Epithelial cell of esophagus (primary cell): ENCODE results near the gene GTPBP1.

Experiments used
- DNase-seq: peaks from one replicate; pipeline ENCODE4 v3.0.0; 2010; ENCODE audit warnings: low read depth
- H3K4me3 ChIP-seq: 2 replicates; pipeline ENCODE4 v1.5.1; 2011; ENCODE audit warnings: mild to moderate bottlenecking, low read length, control low read depth
- TF ChIP-seq, protein P1 (sequence below): IDR thresholded peaks from 2 replicates; pipeline ENCODE4 v1.5.1; 2011; ENCODE audit warnings: low read depth, mild to moderate bottlenecking, low read length, control low read depth, inconsistent platforms; ENCODE audit not compliant: insufficient read depth; ENCODE audit errors: missing control alignments

GTPBP1 gene

DNA sequence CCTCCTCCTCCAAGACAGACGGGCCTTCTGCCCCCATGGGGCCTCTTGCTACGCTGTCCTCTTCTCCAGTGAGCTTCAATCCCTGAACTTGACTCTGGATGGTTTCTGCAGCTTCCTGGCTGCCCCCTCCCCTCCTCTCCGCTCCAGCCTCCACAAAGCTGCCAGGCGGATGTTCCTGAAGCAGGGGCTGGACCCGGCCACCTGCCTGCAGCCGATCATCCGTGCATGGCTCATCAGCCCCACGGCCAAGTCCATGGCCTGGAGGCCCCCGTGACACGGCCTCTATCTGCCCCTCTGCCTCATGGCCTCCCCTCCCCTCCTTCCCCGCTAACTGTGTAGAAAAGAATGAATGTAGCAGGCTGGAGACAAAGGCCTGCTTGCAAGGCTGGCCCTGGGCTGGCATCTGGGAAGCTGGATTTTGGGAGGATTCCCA lies 56.8 kb downstream of the GTPBP1 start:
- TF ChIP-seq, protein P1, sequence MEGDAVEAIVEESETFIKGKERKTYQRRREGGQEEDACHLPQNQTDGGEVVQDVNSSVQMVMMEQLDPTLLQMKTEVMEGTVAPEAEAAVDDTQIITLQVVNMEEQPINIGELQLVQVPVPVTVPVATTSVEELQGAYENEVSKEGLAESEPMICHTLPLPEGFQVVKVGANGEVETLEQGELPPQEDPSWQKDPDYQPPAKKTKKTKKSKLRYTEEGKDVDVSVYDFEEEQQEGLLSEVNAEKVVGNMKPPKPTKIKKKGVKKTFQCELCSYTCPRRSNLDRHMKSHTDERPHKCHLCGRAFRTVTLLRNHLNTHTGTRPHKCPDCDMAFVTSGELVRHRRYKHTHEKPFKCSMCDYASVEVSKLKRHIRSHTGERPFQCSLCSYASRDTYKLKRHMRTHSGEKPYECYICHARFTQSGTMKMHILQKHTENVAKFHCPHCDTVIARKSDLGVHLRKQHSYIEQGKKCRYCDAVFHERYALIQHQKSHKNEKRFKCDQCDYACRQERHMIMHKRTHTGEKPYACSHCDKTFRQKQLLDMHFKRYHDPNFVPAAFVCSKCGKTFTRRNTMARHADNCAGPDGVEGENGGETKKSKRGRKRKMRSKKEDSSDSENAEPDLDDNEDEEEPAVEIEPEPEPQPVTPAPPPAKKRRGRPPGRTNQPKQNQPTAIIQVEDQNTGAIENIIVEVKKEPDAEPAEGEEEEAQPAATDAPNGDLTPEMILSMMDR = no peak
- DNase-seq = no peak
- no peak overlapping the region for H3K4me3 ChIP-seq

DNA sequence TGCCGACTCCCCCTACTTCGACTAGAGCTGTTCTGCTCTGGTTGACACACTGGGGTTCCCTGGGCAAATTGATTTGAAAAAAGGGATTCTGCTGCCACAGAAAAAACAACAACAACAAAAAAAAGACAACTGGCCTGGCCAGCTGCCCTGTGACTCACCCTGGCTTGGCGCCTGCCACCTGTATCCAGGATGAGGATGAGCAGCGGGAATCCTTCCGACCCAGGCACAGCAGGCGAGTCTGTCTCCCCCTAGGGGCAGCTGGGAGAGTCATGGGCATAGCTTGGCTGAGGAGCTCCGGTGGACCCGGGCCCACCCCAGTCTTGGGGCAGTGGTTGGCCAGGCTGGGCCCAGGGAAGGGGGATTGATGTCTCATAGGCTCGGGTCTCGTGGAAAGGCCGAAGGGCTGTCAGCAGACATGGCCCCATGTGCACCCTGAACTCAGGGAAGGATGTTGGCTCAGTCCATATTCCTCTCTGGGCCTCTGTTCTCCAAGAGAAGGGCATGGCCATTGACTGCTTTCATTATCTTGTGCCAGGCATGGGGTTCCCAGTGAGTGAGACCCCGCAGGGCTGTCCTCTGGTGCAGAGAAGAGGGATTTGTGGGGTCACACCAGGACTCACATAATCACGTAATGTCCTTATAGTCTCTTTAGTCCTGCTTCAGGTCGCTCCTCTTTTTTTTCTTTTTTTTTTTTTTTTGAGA lies 60.5 kb downstream of the GTPBP1 start:
- H3K4me3 ChIP-seq = no peak overlapping the region
- TF ChIP-seq, protein P1 = peak; percentile 90
- DNase-seq = peak; percentile 86

DNA sequence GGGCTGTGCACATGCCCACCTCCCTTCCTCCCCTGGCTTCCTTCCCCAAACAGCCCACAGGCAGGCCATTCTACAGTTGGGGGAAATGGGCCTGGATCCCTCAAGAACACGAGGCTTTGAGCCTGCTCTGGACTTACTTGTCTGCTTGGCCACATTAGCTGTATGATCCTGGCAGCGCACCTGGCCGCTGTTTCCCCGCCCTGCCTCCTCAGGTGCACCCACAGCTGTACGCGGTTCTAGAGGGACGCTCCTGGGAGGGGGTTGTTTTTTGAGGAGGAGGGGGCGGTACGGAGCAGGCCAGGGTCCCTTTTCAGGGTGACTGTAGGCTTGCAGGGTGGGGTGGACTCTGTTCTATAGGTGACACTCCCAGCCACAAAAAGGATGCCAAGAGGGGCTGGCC lies 61.6 kb downstream of the GTPBP1 start:
- no peak overlapping the region for H3K4me3 ChIP-seq
- TF ChIP-seq, protein P1 = no peak
- no peak for DNase-seq

DNA sequence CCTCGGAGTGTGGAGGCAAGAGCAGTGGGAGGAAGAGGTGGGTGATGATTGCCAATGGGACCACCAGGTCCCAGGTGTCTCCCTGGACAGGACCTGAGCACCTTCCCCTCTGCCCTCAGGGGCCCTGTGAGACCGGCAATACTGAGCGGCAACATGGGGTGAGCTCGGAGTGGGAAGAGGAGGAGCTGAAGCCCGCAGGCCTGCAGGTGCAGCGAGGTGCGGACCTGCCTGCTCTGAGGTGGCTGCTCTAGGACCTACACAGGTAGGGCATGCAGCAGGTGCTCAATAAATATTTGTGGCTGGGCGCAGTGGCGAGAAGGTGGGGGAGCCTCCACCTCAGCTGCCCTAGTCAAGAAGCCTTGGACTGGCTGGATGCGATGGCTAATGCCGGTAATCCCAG lies 62.3 kb downstream of the GTPBP1 start:
- H3K4me3 ChIP-seq = no peak overlapping the region
- DNase-seq = no peak
- TF ChIP-seq, protein P1 = no peak

DNA sequence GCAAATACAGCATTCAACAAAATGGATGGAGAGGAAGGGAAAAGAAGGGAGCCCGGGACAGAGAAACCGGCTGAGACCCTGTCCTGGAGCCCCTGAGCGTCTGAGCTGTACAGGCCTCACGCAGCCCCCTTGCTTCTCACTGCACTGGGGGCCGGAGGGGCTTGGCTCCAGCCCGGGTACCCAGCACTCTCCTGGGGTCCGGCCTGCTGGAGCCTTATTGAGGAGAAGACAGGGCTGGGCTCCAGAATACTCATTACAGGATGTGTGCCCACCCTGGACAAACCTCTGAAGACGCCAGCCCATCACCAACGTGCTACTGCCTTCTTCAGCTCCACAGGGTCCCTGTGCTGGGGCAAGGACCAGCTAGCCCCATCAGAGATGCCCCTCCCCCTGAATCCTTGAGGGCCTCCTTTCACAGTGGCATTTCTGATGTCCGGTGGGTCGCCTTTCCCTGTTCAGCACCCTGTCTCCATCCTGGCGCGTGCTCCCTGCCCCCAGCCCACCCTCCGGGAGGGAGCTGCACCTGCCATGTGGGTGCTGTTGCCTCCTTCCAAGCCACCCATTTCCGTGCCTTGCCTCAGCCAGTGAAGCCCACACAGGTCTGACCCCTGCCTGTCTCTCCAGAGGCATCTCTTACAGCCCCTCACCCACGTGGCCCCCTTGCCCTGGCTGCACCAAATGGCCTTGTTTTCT lies 64.7 kb downstream of the GTPBP1 start:
- no peak for DNase-seq
- no peak overlapping the region for H3K4me3 ChIP-seq
- TF ChIP-seq, protein P1 = no peak

DNA sequence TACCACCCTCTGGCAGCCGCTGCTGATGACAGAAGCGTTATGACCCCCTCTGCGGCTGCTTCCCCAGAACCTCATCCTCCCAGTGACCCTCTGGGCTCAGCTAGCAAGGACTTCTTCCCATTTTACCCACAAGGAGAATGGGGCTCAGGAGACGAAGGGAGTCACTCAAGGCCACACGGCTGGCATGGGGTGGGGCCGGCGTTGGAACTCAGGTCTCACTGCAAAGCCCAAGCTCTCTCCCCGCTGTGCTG lies 66.8 kb downstream of the GTPBP1 start:
- H3K4me3 ChIP-seq = no peak overlapping the region
- TF ChIP-seq, protein P1 = no peak
- DNase-seq = no peak
